GM18507 (cell line): ENCODE data around the gene LTA.
"Not testable (repeated sequence)": the region's sequence is repeated elsewhere in the genome, so short reads cannot be mapped to it uniquely, and the experiment has no call there.

Experiments
- DNase-seq: peaks from one replicate; pipeline ENCODE4 v3.0.0; 2011; ENCODE audit warnings: low read depth; ENCODE audit not compliant: insufficient read length; ENCODE audit errors: extremely low spot score
- FAIRE-seq: peaks from 2 replicates; lab custom pipeline; 2011; peaks lifted over from hg19 to GRCh38; lab: Jason Lieb, UNC

LTA gene

DNA sequence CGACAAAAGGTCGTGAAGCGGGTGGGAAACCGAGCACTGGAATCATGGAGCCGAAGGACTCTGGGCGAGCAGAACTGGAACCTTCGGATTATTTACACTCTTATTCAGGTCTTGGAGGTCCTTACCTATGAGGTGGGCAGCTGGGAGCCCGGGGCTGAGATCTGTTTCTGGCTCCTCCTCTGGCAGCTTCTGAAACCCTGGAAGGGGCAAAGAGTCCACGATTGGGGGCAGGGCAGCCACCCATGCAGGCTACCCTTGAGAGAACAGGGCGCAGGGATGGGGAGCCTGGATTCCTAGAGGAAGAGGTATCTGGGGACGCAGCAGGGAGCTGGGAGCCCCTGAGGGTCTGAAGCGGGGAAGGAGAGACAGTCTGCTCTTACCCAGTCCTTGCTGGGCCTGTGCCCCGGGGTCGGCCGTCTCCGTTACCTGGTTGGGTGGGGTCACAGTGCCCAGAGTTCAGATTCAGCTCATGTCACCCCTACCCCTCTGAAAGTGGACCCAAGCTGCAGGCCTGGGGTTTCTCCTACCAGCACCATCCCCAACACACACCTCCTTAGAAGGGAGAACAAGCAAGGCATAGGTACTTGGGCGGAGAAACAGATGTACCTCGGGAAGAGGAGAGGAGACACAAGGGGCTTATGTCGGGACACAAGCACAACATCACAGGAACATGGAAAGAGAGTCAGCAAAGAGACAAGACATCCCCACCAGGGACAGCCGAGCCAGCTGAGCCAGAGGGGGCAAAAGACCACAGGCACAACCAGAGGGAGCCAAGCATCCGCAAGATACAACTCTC lies 9.5 kb downstream of the LTA start:
- no peak for DNase-seq
- no peak for FAIRE-seq

GRCh38 chr6:31582230-31582643 lies 10.1 kb downstream of the LTA start, which contains the start of gene LTB:
TSS of gene LTB (minus strand) at chr6:31582424. CDS start at chr6:31582417, 7 bp downstream.
- FAIRE-seq (peak; percentile 39), DNase-seq (no peak)

DNA sequence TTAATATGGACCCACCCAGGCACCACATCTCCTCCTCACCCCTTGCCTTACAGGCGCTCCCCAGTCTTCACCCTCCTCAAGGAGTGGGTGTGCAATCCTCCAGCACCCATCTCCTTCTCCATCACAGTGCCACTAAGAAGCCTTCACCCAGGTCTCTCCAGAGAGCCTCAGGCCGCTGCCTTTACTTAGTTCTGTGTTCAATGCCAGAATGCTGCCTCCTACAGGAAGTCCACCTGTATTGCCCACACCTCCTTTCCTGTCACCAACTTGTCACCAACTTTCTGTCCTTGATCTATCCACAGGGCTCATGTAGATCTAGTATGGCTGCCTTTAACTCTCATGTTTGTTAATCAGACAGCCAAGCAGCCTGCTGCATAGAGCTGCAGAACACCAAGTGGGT lies 13.4 kb downstream of the LTA start:
- FAIRE-seq, result peak; percentile 78
- no peak for DNase-seq

DNA sequence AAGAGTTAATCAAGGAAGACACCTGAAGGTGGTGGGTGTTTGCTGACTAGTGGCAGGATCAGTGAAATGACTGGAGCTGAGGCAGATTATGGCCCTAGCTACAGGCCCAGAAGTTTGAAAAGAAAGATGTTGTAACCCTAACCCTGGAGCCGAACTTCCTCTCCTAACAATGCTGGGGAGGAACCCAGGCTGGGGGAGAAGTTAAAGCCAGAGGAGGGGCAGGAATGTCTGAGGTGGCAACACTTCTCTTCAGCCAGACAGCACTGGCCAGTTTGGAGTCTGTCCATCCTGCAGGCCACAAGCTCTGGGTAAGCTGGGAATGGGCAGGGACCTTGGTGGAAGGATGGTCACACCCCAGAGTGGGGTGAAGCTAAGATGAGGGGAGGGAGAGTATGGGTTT lies 13.9 kb downstream of the LTA start, which contains the start of gene LST1:
Gene LST1, plus strand, starts transcription at position 270 of the 400 bp plus-strand sequence. CDS start 1,023 bp downstream, outside the sequence.
- DNase-seq (no peak), FAIRE-seq (no peak)

DNA sequence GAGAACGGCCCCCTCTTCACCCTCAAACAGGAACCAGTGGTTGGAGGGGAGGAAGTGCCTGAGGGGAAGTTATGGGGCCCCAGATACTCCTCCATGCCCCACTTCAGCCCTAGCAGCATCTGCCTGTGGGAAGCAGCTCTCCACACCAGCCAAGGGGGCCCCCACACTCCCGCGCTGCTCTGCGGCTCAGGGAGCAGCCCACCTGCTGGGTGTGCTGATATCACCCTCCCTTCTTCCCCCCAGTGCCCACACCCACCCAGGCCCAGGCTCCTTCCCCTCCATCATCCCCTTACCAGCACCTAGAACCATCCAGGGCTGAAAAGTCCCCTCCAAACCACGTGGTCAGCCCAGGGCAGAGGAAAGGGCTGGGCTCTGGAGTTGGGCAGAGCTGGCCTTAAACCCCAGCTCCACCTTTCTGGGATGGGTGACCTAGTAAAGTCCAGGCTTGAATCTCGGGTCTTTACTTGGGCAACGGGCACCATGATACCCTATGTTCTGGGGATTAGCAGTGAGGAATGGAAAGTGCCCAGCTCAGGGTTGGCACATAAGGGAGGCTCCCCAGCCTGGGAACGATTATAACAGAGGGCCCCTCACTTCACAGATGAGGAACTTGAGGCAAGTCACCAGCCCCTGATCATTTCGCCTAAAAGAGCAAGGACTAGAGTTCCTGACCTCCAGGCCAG lies 14.7 kb downstream of the LTA start:
- DNase-seq (no peak), FAIRE-seq (peak; percentile 78)

- peak; percentile 84 for FAIRE-seq
- no peak for DNase-seq
Measured at GRCh38 chr6:31587791-31588777, 16.0 kb downstream of the LTA start.

- FAIRE-seq (no peak), DNase-seq (no peak)
Measured at GRCh38 chr6:31588871-31589650, 17.0 kb downstream of the LTA start.

DNA sequence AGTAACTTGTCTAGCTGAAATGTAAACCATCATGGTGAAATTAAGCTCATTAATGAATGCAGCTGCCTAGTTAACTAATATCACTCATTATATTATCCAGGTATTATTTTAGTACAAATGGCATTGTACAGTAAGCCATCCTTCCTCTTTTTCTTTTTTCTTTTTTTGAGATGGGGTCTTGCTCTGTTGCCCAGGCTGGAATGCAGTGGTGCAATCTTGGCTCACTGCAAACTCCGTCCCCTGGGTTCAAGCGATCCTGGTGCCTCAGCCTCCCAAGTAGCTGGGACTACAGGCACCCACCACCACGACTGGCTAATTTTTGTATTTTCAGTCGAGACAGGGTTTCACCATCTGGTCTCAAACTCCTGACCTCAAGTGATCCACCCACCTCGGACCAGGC lies 18.6 kb downstream of the LTA start:
- FAIRE-seq, DNase-seq: not testable (repeated sequence)

- no peak for DNase-seq
- FAIRE-seq, result no peak
Measured at GRCh38 chr6:31592396-31592771, 20.3 kb downstream of the LTA start.

DNA sequence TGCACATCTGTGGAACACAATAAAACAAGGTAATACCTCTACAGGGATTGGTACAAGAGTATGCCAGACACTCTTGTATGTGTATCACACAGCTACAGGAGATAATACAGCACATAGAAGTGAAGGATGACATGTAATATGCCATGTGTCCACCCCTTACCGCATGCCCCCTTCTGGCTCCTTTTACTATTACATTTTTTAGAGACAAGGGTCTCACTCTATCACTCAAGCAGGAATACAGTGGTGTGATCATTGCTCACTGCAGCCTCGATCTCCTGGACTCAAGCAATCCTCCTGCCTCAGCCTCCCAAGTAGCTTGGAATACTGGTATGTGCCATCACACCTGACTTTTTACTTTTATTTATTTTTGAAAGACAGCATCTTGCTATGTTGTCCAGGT lies 24.9 kb downstream of the LTA start:
- DNase-seq, result no peak
- peak; percentile 74 for FAIRE-seq

DNA sequence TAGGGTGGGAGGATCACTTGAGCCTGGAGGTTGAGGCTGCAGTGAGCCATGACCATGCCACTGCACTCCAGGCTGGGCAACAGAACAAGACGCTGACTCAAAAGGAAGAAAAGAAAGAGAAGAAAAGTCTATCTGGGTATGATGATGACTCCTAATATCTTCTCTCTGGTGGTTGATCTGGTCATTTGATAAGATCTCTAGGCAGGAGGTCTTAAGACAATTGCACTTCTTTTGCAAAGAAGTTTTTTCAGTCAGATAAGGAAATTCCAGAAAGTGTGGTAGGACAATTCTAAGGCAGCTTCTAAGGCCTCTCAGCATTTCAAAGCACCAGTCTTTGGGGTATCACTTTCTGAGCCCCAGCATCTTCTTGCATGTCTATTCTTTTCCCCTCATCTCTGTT lies 35.2 kb downstream of the LTA start:
- DNase-seq (no peak), FAIRE-seq (no peak)

- no peak for FAIRE-seq
Measured at GRCh38 chr6:31609519-31610406, 37.7 kb downstream of the LTA start.

GRCh38 chr6:31610968-31611367 lies 38.9 kb downstream of the LTA start:
- no peak for DNase-seq
- no peak for FAIRE-seq

More at GRCh38 chr6:31609519-31610406, 37.7 kb downstream of the LTA start:
- DNase-seq, result no peak

- FAIRE-seq, result peak; percentile 78
- peak; percentile 43 for DNase-seq
Measured at GRCh38 chr6:31614075-31614619, 42.1 kb downstream of the LTA start.

GRCh38 chr6:31614684-31615578 lies 42.8 kb downstream of the LTA start, which contains the start of gene AIF1:
TSS of gene AIF1 (plus strand) at chr6:31615234. CDS start at chr6:31615330, 96 bp downstream.
- no peak for DNase-seq
- FAIRE-seq, result no peak

DNA sequence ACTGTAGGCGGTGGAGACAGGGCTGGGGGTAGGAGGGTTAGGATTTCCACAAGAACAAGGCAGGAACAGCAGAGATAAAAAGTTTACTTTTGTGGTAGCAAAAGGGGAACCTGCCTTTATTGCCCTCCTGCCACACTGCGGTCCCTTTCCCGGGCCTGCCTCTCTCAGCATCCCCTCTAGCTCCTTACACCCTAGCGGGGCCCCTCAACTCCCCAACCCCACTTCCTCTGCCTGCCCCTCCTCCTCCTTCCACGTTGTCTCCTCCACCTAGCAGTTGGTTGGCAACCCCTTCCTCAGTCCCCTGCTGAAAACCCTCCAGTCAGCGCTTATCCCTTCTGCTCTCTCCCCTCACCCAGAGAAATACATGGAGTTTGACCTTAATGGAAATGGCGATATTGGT lies 43.7 kb downstream of the LTA start:
- no peak for FAIRE-seq
- DNase-seq, result no peak

GRCh38 chr6:31617010-31617409 lies 44.9 kb downstream of the LTA start:
- FAIRE-seq (no peak), DNase-seq (no peak)
